Measurements from ENCODE around the gene IRS1.

The IRS1 gene

GRCh38 chr2:226771067-226771466 is 28.6 kb downstream of the IRS1 start:
- no peak for DNase-seq (ENCODE audit: low read depth in 2 of 2)
- no peak for TF ChIP-seq CTCF (IDR thresholded peaks at IDR 0.05; ENCODE audit: low read depth, low read length)
- no peak overlapping the region for H3K4me3 ChIP-seq (replicated peaks in 1 of 2; ENCODE audit: low read depth in 2 of 2, low read length in 2 of 2)

GRCh38 chr2:226767056-226767813 is 32.4 kb downstream of the IRS1 start:
- H3K4me3 ChIP-seq (replicated peaks in 1 of 2; ENCODE audit: low read depth in 2 of 2, low read length in 2 of 2): no peak overlapping the region
- DNase-seq (ENCODE audit: low read depth in 2 of 2): peak in 1 of 2 donors; percentile 53
- TF ChIP-seq CTCF (IDR thresholded peaks at IDR 0.05; ENCODE audit: low read depth, low read length): no peak

GRCh38 chr2:226766352-226767055 is 33.1 kb downstream of the IRS1 start:
- TF ChIP-seq CTCF (IDR thresholded peaks at IDR 0.05; ENCODE audit: low read depth, low read length): no peak
- H3K4me3 ChIP-seq (replicated peaks in 1 of 2; ENCODE audit: low read depth in 2 of 2, low read length in 2 of 2): no peak overlapping the region
- peak in 1 of 2 donors; percentile 69 for DNase-seq (ENCODE audit: low read depth in 2 of 2)

GRCh38 chr2:226763320-226763719 is 36.3 kb downstream of the IRS1 start:
- TF ChIP-seq CTCF (IDR thresholded peaks at IDR 0.05; ENCODE audit: low read depth, low read length): no peak
- no peak overlapping the region for H3K4me3 ChIP-seq (replicated peaks in 1 of 2; ENCODE audit: low read depth in 2 of 2, low read length in 2 of 2)
- peak in 1 of 2 donors; percentile 52 for DNase-seq (ENCODE audit: low read depth in 2 of 2)

GRCh38 chr2:226761195-226761583 is 38.4 kb downstream of the IRS1 start:
- no peak for DNase-seq (ENCODE audit: low read depth in 2 of 2)
- H3K4me3 ChIP-seq (replicated peaks in 1 of 2; ENCODE audit: low read depth in 2 of 2, low read length in 2 of 2): no peak overlapping the region
- no peak for TF ChIP-seq CTCF (IDR thresholded peaks at IDR 0.05; ENCODE audit: low read depth, low read length)

- no peak overlapping the region for H3K4me3 ChIP-seq (replicated peaks in 1 of 2; ENCODE audit: low read depth in 2 of 2, low read length in 2 of 2)
- DNase-seq (ENCODE audit: low read depth in 2 of 2): peak; percentile 82 to 87
- TF ChIP-seq CTCF (IDR thresholded peaks at IDR 0.05; ENCODE audit: low read depth, low read length): no peak
Observed at GRCh38 chr2:226760412-226761194, 39.0 kb downstream of the IRS1 start.

Data from cardiac fibroblast (primary cell).